NCI-H1694 treated with DMSO at 0.1 percent for 48 hours (cell line): ENCODE data around the gene YY1.

Experiments used
- DNase-seq: peaks from one replicate; lab custom pipeline; 2025; lab: John Stamatoyannopoulos, UW

The YY1 gene

GRCh38 chr14:100317389-100317788 lies 78.4 kb downstream of the YY1 start:
- DNase-seq, result no peak

DNA sequence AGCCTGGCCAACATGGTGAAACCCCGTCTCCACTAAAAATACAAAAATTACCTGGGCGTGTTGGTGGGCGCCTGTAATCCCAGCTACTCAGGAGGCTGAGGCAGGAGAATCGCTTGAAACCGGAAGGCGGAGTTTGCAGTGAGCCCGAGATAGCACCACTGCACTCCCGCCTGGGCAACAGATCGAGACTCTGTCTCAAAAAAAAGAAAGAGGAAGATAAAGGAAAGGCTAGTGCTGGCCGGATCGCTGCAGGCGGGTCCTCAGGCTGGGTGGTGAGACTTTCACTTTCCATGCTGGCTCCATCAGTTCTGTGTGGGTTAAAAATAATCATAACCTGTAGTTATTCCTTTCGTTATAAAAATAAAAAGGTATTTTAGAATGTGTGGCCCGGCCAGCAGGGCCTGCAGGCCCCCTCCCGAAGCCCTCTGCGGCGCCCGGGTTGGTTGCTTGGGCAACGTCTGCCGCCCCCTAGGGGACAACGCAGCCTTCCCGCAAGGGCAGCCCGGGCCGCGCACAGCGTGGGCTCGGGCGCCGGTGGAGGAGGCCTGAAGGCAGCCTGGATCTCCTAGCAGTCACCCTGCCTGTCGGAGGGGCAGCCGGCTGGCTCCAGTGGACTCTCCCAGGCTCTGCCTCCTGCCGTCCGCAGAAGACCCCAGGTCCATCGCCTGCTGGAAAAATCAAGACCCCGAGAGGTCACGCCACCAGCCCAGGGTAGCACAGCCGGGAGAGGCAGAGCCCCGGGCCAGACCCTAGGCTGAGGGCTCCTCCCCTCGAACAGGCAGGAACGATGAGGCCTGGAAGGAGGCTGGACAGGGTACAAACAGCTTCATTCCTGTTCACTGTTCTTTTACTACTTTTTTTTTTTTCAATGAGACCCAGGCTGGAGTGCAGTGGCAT lies 79.2 kb downstream of the YY1 start:
- DNase-seq, result no peak

- DNase-seq, result no peak
Measured at GRCh38 chr14:100320157-100320856, 81.4 kb downstream of the YY1 start.

DNA sequence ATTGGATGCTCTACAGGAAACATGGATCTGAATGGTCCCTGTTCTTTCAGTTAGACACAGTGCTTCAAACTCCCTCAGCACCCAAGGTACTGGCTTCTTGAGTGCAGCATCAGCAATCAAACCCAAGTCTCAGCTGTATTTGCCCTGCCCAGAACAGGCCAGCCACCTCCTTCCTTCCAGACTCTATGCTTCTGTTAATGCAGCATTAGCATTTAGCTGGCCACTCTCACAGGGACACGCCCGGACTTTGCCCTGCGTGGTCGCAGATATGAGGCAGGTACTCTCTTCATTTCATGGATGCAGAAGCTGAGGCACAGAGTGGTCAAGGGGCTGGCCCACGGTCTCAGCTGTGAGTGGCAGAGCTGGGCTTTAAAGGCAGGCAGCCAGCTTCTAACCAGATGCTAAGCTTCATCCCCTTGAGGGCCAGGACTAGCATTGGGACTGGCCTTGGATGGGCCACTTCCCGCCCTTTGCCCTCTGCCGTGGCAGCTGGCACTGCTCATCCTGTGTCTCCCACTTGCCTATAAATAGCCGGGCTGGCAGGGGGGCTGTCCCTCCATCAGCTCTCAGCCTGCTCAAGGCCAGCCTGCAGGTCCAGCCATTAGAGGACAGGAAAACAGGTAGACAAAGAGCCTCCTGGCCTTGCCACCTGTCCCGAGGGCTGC lies 82.7 kb downstream of the YY1 start:
- DNase-seq, result no peak

DNA sequence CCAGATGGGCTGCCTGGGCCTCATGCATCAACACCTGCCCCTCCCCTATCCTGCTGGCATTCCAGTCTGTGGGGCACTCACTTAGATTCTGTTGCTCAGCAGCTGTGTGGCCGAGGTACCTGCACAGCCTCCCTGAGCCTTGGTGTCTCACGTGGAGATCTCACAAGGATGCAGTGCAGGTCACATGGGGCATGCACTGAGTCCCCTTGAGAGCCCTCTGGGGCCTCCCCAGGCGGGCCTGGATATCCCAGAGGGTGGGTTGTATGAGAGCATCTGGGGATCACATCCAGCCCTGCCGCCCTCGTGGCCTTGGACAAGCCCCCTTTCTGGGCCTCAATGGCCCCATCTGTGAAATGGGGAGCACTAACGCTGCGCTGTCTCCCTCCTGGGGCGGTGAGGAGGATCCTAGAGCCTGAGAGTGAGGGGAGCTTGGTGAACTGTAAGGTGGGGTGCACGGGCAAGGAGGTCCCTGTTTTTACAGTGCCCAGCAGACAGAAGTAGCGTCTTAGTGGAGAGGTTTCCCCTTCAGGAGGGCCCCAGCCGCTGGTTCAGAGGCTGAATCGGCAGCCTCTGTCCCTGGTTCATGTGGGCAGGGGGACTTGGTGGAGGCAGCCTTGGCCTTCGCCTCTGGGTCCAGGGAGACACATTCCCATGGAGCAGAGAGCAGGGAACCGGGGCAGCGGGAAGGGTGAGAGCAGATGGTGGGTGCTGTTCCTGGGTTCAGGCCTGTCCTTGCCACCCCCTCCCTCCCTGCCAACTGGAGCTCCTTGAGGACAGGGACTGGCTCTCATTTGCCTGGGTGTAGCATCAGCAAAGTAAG lies 83.4 kb downstream of the YY1 start:
- no peak for DNase-seq

- DNase-seq, result no peak
Measured at GRCh38 chr14:100323121-100323941, 84.4 kb downstream of the YY1 start, which contains the start of gene SLC25A47. Gene SLC25A47, plus strand, starts transcription at chr14:100323339. Its CDS starts 76 bp downstream, at chr14:100323415.

DNA sequence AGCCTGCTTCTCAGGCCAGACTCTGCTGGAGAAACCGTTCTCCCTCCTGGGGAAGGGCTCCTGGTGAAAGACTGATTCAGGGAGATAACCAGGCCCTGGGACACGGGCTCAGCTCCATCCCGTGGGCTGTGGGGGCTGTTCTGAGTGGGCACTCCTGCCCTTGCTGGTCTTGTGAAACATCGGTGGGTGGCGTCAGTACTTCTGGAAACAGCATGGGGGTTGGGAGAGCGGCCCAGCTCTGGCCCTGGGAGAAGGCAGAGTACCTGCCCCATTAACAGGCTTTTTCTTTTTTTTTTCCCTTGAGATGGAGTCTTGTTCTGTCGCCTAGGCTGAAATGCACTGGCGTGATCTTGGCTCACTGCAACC lies 85.0 kb downstream of the YY1 start:
- DNase-seq, result no peak

DNA sequence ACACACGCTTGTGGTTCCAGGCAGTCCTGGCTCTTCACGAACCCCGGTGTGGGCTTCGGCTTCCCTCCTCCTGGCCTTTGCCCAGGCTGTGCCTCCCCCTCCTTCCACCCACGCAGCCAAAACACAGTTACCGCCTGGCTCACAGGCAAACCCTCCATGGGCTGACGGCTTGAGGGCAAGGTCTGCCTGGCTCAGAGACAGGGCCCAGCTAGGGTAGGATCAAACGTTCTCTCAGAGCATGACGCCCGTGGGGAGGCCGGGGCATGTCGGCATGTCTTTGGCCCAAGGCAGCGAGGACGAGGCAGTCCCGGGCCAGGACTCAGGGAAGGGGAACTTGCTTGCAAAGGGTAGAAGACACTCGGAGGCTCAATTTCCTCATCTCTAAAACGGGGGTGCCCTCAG lies 86.3 kb downstream of the YY1 start:
- no peak for DNase-seq

GRCh38 chr14:100325958-100326357 lies 87.0 kb downstream of the YY1 start:
- DNase-seq, result no peak

DNA sequence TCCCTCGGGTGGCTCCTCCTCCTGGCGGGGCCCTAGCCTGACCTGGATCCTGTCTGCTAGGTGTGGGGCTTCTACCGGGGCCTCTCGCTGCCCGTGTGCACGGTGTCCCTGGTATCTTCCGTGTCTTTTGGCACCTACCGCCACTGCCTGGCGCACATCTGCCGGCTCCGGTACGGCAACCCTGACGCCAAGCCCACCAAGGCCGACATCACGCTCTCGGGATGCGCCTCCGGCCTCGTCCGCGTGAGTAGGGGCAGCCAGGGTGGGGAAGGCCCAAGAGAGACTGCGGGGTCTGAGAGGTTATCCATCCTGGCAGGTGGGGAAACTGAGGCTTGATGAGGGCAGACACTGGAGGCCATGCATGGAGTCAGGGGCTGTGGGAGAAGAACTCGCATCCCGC lies 88.2 kb downstream of the YY1 start:
- no peak for DNase-seq

- no peak for DNase-seq
Measured at GRCh38 chr14:100328495-100329163, 89.7 kb downstream of the YY1 start.

DNA sequence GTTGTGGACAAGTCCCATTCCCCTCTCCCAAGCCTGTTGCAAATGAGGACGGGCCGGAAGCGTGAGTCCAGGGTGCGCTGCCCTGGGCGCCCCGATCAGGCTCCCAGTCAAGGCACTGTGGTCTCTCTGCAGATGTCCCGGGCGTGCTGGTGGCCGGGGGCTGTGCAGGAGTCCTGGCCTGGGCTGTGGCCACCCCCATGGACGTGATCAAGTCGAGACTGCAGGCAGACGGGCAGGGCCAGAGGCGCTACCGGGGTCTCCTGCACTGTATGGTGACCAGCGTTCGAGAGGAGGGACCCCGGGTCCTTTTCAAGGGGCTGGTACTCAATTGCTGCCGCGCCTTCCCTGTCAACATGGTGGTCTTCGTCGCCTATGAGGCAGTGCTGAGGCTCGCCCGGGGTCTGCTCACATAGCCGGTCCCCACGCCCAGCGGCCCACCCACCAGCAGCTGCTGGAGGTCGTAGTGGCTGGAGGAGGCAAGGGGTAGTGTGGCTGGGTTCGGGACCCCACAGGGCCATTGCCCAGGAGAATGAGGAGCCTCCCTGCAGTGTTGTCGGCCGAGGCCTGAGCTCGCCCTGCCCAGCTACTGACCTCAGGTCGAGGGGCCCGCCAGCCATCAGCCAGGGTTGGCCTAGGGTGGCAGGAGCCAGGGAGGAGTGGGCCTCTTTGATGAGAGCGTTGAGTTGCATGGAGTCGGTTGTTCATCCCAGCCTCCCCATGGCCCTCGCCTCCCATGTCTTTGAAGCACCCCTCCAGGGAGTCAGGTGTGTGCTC lies 90.5 kb downstream of the YY1 start:
- DNase-seq, result no peak

GRCh38 chr14:100330007-100330344 lies 91.0 kb downstream of the YY1 start:
- no peak for DNase-seq

DNA sequence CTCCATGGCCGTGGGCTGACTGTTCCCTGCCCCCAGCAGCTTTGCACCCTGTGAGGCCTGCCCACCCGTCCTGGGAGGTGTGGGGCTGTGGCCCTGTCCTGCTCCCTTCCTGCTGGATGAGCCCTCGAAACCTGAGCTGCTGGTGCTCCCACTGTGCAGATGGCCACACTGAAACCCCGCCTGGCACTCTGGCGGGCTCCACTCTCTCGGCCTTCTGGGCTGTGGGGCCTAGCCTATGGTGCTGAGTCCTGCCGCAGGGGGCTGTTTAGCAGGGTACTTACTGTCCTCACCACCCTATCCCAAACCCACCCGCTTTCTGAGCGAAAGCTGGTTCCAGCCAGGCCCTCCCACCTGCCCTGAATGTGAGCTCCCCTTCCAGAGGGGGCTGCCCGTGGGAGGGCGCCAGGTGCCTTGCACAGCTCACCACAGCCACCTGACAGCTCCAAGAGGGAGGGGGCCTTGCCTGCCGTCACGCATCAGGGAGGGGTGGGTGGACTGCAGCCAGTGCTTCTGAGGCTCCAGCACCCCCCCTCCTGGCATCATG lies 91.5 kb downstream of the YY1 start:
- no peak for DNase-seq

- no peak for DNase-seq
Measured at GRCh38 chr14:100332071-100332639, 93.2 kb downstream of the YY1 start.
